Vagina (tissue), 2 donors: ENCODE measurements around the gene CYP21A2. TPM values are rescaled to one million over a fixed set of nuclear protein-coding genes. Genes with fewer than 3 reads are reported as not detected.

ENCODE experiments used
- DNase-seq, 2 donors: peaks; one replicate each; pipeline ENCODE4 v3.0.0-alpha.2; 2017; ENCODE audit errors: extremely low spot score in 2 of 2
- H3K27ac ChIP-seq: fragments of 200-600 bp; sonication (generic); one replicate; pipeline ENCODE4 v1.5.1; 2019
- H3K27me3 ChIP-seq: fragments of 200-600 bp; sonication (generic); one replicate; pipeline ENCODE4 v1.5.1; 2019
- H3K36me3 ChIP-seq, 2 donors: fragments of 200-600 bp; sonication (generic); one replicate each; pipeline ENCODE4 v1.5.1; 2017 to 2019
- H3K4me1 ChIP-seq: fragments of 200-600 bp; sonication (generic); one replicate; pipeline ENCODE4 v1.5.1; 2019
- H3K4me3 ChIP-seq, 2 donors: fragments of 200-600 bp; sonication (generic); 1 replicate in 1 of 2; 2 replicates in 1 of 2; pipeline ENCODE4 v1.5.1; 2016 to 2019
- H3K9me3 ChIP-seq: fragments of 200-600 bp; sonication (generic); one replicate; pipeline ENCODE4 v1.5.1; 2019
- POLR2A ChIP-seq, 2 donors: fragments of 450-650 bp; IDR thresholded peaks; one replicate each; pipeline ENCODE4 v1.6.1; 2017; ENCODE audit warnings: antibody characterized with exemption in 2 of 2, mild to moderate bottlenecking in 2 of 2, moderate library complexity in 2 of 2
- POLR2AphosphoS5 ChIP-seq, 2 donors: sonication (generic); formaldehyde crosslinking; IDR thresholded peaks; one replicate each; pipeline ENCODE4 v1.9.0; 2017; ENCODE audit warnings: antibody characterized with exemption in 2 of 2, mild to moderate bottlenecking in 2 of 2, low read depth in 1 of 2; ENCODE audit not compliant: insufficient read depth in 1 of 2
- intact Hi-C: fragments of 100-400 bp; cut with DNase I; formaldehyde crosslinking; loops from one replicate; pipeline ENCODE4 v1.15.1; 2023
- total RNA-seq: library from RNA; depleted of rRNA; stranded (reverse); fragments of >200 nt; gene quantifications from one replicate; pipeline ENCODE4 v1.2.3, GENCODE V29; 2016
- TF ChIP-seq, protein P1 (sequence below), 3 experiments: fragments of 450-650 bp in 2 of 3; fragments of 200-600 bp in 1 of 3; sonication (generic) in 1 of 3; IDR thresholded peaks; one replicate each; pipeline ENCODE4 v1.5.1; 2017 to 2019; ENCODE audit warnings: antibody characterized with exemption in 3 of 3, mild to moderate bottlenecking in 2 of 3, moderate library complexity in 2 of 3

CYP21A2 gene
- total RNA-seq, 1 donor from 2014 or later, result 9.3 TPM

DNA sequence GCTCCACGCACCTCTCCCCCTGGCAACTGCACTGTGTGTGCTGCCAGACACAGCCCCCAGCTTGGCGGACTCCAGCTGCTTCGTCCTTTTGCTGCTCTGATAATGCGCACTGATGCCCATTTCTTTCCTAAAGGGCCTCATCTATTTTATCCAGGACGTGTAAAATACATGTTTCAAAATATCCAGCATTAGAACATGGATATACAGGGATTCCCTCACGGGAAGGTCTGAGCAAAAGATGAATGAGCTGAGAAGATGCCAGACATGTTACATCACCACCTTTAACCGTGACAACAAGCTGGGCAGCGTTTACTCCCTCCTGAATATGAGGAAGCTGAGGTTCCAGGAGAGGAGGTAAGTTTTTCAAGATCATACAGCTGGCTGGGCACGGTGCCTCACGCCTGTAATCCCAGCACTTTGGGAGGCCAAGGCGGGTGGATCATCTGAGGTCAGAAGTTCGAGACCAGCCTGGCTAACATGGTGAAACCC, 38.1 kb downstream of the CYP21A2 start:
- H3K36me3 ChIP-seq, result peaks cover 0 to 53% of the 10 kb centered on the region in 2 donors
- peak in 1 of 2 donors; percentile 75 for TF ChIP-seq POLR2AphosphoS5 (IDR thresholded peaks at IDR 0.05; ENCODE audit: insufficient read depth in 1 of 2, low read depth in 1 of 2)
- TF ChIP-seq, protein P1, sequence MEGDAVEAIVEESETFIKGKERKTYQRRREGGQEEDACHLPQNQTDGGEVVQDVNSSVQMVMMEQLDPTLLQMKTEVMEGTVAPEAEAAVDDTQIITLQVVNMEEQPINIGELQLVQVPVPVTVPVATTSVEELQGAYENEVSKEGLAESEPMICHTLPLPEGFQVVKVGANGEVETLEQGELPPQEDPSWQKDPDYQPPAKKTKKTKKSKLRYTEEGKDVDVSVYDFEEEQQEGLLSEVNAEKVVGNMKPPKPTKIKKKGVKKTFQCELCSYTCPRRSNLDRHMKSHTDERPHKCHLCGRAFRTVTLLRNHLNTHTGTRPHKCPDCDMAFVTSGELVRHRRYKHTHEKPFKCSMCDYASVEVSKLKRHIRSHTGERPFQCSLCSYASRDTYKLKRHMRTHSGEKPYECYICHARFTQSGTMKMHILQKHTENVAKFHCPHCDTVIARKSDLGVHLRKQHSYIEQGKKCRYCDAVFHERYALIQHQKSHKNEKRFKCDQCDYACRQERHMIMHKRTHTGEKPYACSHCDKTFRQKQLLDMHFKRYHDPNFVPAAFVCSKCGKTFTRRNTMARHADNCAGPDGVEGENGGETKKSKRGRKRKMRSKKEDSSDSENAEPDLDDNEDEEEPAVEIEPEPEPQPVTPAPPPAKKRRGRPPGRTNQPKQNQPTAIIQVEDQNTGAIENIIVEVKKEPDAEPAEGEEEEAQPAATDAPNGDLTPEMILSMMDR (IDR thresholded peaks at IDR 0.05), result no peak

DNA sequence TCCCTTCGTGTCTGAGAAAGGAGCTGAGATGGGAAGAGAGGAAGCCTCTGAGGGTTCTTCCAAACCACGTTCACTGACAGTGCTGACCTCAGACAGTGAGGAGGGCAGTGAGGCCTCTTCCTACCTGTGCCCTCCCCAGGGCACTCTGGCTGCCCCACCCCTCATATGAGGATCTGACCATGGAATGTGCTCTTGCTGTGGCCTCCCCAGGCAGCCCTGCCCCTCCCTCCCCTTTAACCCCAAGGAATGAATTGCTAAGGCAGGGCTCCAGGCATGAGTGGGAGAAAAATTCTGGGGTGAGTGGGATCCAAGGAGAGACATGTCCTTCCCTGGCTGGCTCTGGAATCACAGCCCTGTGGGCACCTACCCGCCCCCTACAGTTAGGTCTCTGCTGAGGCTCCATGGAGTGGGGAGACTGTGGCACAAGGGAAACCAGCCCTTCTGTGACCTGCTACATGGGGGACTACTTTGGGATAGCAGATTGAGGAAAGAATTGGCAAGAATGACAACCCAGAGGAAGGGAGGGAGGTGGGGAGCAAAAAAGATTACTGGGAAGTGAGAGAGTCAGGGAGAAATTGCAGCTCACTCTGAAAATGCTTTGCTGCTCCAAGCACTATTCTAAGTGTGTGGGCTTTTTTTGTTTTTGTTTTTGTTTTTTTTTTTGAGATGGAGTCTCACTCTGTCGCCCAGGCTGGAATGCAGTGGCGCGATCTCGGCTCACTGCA, 41.5 kb downstream of the CYP21A2 start:
- no peak for DNase-seq
- peaks cover 33% of the 10 kb centered on the region for H3K4me1 ChIP-seq
- H3K27ac ChIP-seq, result peak overlapping the region; percentile 90
- no peaks in the 10 kb centered on the region for H3K9me3 ChIP-seq
- TF ChIP-seq POLR2A (IDR thresholded peaks at IDR 0.05) (no peak), POLR2AphosphoS5 (IDR thresholded peaks at IDR 0.05; ENCODE audit: insufficient read depth in 1 of 2, low read depth in 1 of 2) (no peak)
- TF ChIP-seq, protein P1 (IDR thresholded peaks at IDR 0.05), result no peak
- no peak overlapping the region for H3K4me3 ChIP-seq
- no peaks in the 10 kb centered on the region for H3K27me3 ChIP-seq
- H3K36me3 ChIP-seq, result peaks cover 0 to 37% of the 10 kb centered on the region in 2 donors
- intact Hi-C loops, result no loop called here

More for the DNA sequence above, 38.1 kb downstream of the CYP21A2 start:
- Histone ChIP-seq H3K9me3 (no peaks in the 10 kb centered on the region), H3K27me3 (no peaks in the 10 kb centered on the region), H3K4me1 (peaks cover 10% of the 10 kb centered on the region), H3K4me3 (no peak overlapping the region), H3K27ac (peak overlapping the region; percentile 62)
- DNase-seq, result no peak
- intact Hi-C loops, result no loop called here

DNA sequence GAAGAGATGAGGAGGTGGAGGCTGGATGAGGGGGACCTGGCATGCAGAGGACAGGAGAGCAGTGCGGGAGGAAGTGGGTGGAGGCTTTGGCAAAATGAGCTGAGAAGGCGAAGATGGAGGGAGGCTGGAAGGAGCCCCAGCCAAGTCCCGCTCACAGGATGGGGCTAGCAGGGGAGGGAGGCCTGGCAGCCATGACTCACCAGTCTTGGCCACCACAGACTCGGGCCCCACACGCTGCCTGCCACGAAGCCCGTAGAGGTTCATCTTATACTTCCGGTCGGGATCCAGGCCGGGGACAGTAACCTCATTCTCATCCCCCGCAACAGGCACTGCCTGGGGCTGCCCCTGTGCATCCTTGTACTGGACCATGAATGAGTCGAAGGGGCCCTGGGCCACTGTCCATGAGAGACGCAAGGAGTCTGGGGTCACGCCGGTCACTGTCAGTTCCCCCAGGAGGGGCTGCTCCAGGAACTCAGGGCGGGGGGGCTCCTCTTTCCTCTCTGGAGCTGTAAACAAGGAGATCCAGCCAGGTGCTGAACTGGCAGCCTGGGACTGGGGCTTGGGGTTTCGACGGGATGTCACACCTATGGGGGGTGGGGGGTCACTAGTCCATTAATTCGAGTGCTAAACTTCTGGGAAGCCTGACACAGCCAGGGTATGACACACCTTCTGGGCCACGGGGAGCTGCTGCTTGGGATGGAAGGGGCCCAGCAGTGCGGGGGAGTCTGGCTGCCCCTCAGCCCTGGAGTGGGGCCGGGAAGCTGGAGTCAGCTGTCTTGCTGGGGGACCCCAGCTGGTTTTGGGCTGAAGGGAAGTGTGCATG, 43.2 kb downstream of the CYP21A2 start:
- DNase-seq, result no peak
- Histone ChIP-seq H3K4me3 (no peak overlapping the region), H3K27me3 (no peaks in the 10 kb centered on the region), H3K36me3 (peaks cover 0 to 35% of the 10 kb centered on the region in 2 donors), H3K27ac (peak overlapping the region; percentile 90), H3K4me1 (peaks cover 34% of the 10 kb centered on the region), H3K9me3 (no peaks in the 10 kb centered on the region)
- intact Hi-C loops, result no loop called here
- TF ChIP-seq POLR2A (IDR thresholded peaks at IDR 0.05) (no peak), POLR2AphosphoS5 (IDR thresholded peaks at IDR 0.05; ENCODE audit: insufficient read depth in 1 of 2, low read depth in 1 of 2) (peak in 1 of 2 donors; percentile 57)

DNA sequence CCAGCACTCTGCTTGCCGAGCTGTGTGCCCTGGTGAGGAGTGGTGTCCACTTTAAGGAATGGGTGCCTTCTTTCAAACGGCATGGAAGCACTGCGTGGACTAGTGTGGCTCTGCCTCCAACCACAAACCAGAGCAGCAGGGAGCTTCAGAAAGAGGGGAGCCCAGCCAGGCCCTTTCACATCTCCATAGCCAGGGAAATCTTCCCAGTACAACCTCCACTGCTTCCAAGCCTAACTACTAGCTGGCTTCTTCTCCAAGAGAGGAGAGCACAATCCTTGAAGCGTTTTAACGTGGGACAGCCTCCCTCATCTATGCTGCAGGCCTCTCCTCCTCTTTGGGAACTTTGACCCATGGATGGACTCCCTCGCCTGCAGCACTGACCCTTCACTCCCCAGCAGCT, 44.3 kb downstream of the CYP21A2 start:
- Histone ChIP-seq H3K27me3 (no peaks in the 10 kb centered on the region), H3K4me3 (no peak overlapping the region), H3K4me1 (peaks cover 45% of the 10 kb centered on the region), H3K27ac (peak overlapping the region; percentile 90), H3K9me3 (no peaks in the 10 kb centered on the region), H3K36me3 (peaks cover 0 to 29% of the 10 kb centered on the region in 2 donors)
- intact Hi-C loops, result loop anchor here (2.0 kb wide), 1 partner anchor 36 kb away; no protein-coding TSS in a partner anchor
- no peak for TF ChIP-seq POLR2AphosphoS5 (IDR thresholded peaks at IDR 0.05; ENCODE audit: insufficient read depth in 1 of 2, low read depth in 1 of 2)
- TF ChIP-seq, protein P1 (IDR thresholded peaks at IDR 0.05), result no peak
- no peak for DNase-seq

DNA sequence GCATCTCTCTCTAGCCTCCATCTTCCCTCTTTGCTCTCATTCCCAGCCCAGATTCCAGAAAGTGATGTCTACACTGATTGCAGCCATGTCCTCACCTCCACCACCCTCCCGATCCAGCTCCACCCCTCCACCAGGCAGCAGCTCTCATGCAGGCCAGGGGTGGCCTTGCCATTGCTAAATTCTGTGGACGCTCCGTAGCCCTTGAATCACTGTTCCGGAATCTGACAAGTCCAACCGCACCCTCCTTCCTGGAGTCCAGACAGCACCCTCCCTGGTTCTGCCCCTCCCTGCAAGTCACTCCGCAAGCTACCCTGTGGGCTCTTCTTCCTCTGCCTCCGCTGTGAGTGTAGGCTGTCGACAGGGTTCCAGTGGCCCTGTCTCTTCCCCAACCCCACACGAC, 44.7 kb downstream of the CYP21A2 start:
- Histone ChIP-seq H3K9me3 (no peaks in the 10 kb centered on the region), H3K27ac (peak overlapping the region; percentile 90), H3K4me1 (peaks cover 50% of the 10 kb centered on the region), H3K4me3 (no peak overlapping the region), H3K27me3 (no peaks in the 10 kb centered on the region), H3K36me3 (peaks cover 0 to 28% of the 10 kb centered on the region in 2 donors)
- no peak for TF ChIP-seq POLR2A (IDR thresholded peaks at IDR 0.05)
- peak; percentile 76 to 80 for TF ChIP-seq POLR2AphosphoS5 (IDR thresholded peaks at IDR 0.05; ENCODE audit: insufficient read depth in 1 of 2, low read depth in 1 of 2)
- TF ChIP-seq, protein P1 (IDR thresholded peaks at IDR 0.05), result no peak
- DNase-seq, result peak in 1 of 2 donors; percentile 98
- intact Hi-C loops, result loop anchor here (2.0 kb wide), 1 partner anchor 36 kb away; no protein-coding TSS in a partner anchor
